Type B pancreatic cell (in vitro differentiated cells): ENCODE measurements around the gene JHY. TPM values are rescaled to one million over a fixed set of nuclear protein-coding genes. Genes with fewer than 3 reads are reported as not detected.

Source experiments
- DNase-seq: peaks from one replicate; pipeline ENCODE4 v3.0.0; 2021; ENCODE audit warnings: mixed read lengths; ENCODE audit not compliant: unreplicated experiment; ENCODE audit errors: extremely low spot score
- H3K27ac Mint-ChIP-seq: 2 replicates; pipeline ENCODE4 v1.8.0; 2021; ENCODE audit warnings: mild to moderate bottlenecking, mixed read lengths
- H3K27me3 Mint-ChIP-seq: 2 replicates; pipeline ENCODE4 v1.8.0; 2021; ENCODE audit warnings: mixed read lengths
- H3K36me3 Mint-ChIP-seq: 2 replicates; pipeline ENCODE4 v1.8.0; 2021; ENCODE audit warnings: mixed read lengths
- H3K4me1 Mint-ChIP-seq: one replicate; pipeline ENCODE4 v1.8.0; 2021; ENCODE audit warnings: mixed read lengths; ENCODE audit not compliant: unreplicated experiment
- H3K4me3 Mint-ChIP-seq: 2 replicates; pipeline ENCODE4 v1.8.0; 2021; ENCODE audit warnings: mild to moderate bottlenecking, mixed read lengths
- H3K9me3 Mint-ChIP-seq: 2 replicates; pipeline ENCODE4 v1.8.0; 2021; ENCODE audit warnings: mixed read lengths
- CTCF ChIP-seq: fragments of 200-600 bp; sonication (generic); conservative IDR thresholded peaks from 2 replicates; pipeline ENCODE4 v1.5.0; 2021; ENCODE audit warnings: antibody characterized with exemption, mild to moderate bottlenecking
- total RNA-seq: library from RNA; stranded (reverse); gene quantifications from 2 replicates; pipeline ENCODE4 v1.2.1, GENCODE V29; 2021; ENCODE audit warnings: low replicate concordance

The JHY gene
- total RNA-seq, 1 donor from 2014 or later: 3.7 TPM

- peaks cover 98% of the 10 kb centered on the region for H3K27me3 Mint-ChIP-seq
- TF ChIP-seq CTCF: no peak
- peak overlapping the region; percentile 70 for H3K4me3 Mint-ChIP-seq
- H3K9me3 Mint-ChIP-seq: no peaks in the 10 kb centered on the region
- no peak overlapping the region for H3K27ac Mint-ChIP-seq
- no peak for DNase-seq
- H3K36me3 Mint-ChIP-seq: no peaks in the 10 kb centered on the region
- H3K4me1 Mint-ChIP-seq: peaks cover 5% of the 10 kb centered on the region
These were observed 101.1 kb downstream of the JHY start for GRCh38 chr11:122983438-122984185.

GRCh38 chr11:122984186-122985011, 101.8 kb downstream of the JHY start:
- no peak for TF ChIP-seq CTCF
- Mint-ChIP-seq H3K27ac (no peak overlapping the region), H3K4me1 (peaks cover 5% of the 10 kb centered on the region), H3K36me3 (no peaks in the 10 kb centered on the region), H3K9me3 (no peaks in the 10 kb centered on the region), H3K27me3 (peaks cover 98% of the 10 kb centered on the region), H3K4me3 (peak overlapping the region; percentile 84)
- DNase-seq: no peak

- Mint-ChIP-seq H3K9me3 (no peaks in the 10 kb centered on the region), H3K4me3 (no peak overlapping the region), H3K27ac (no peak overlapping the region), H3K4me1 (no peaks in the 10 kb centered on the region), H3K27me3 (peaks cover 63% of the 10 kb centered on the region), H3K36me3 (no peaks in the 10 kb centered on the region)
- no peak for DNase-seq
- TF ChIP-seq CTCF: no peak
These were observed 113.0 kb downstream of the JHY start for GRCh38 chr11:122995526-122995925.

- no peaks in the 10 kb centered on the region for H3K4me1 Mint-ChIP-seq
- H3K9me3 Mint-ChIP-seq: no peaks in the 10 kb centered on the region
- TF ChIP-seq CTCF: no peak
- H3K27me3 Mint-ChIP-seq: peaks cover 53% of the 10 kb centered on the region
- H3K4me3 Mint-ChIP-seq: no peak overlapping the region
- no peaks in the 10 kb centered on the region for H3K36me3 Mint-ChIP-seq
- DNase-seq: no peak
- H3K27ac Mint-ChIP-seq: no peak overlapping the region
These were observed 116.3 kb downstream of the JHY start for GRCh38 chr11:122998727-122999366.

- no peak for DNase-seq
- no peaks in the 10 kb centered on the region for H3K9me3 Mint-ChIP-seq
- H3K4me1 Mint-ChIP-seq: no peaks in the 10 kb centered on the region
- peaks cover 42% of the 10 kb centered on the region for H3K27me3 Mint-ChIP-seq
- no peak for TF ChIP-seq CTCF
- H3K4me3 Mint-ChIP-seq: no peak overlapping the region
- H3K36me3 Mint-ChIP-seq: no peaks in the 10 kb centered on the region
- H3K27ac Mint-ChIP-seq: no peak overlapping the region
These were observed 118.2 kb downstream of the JHY start for GRCh38 chr11:123000721-123001120.
